HG03280 (cell line): Measurements from ENCODE around the gene MICB.

ENCODE experiments used
- ATAC-seq: cut with Tn5 transposase; IDR thresholded peaks from one replicate; pipeline ENCODE4 v1.9.1; 2021; ENCODE audit warnings: mild to moderate bottlenecking, moderate library complexity; ENCODE audit not compliant: unreplicated experiment

MICB gene

GRCh38 chr6:31559606-31559957 is 61.6 kb downstream of the MICB start:
- ATAC-seq, result no peak

GRCh38 chr6:31559958-31560696 is 62.2 kb downstream of the MICB start:
- peak; percentile 66 for ATAC-seq

GRCh38 chr6:31560697-31561058 is 62.7 kb downstream of the MICB start:
- no peak for ATAC-seq
